ENCODE results near the gene PTPRD.
"Not testable (repeated sequence)": the region's sequence is repeated elsewhere in the genome, so short reads cannot be mapped to it uniquely, and the experiment has no call there.

The PTPRD gene

DNA sequence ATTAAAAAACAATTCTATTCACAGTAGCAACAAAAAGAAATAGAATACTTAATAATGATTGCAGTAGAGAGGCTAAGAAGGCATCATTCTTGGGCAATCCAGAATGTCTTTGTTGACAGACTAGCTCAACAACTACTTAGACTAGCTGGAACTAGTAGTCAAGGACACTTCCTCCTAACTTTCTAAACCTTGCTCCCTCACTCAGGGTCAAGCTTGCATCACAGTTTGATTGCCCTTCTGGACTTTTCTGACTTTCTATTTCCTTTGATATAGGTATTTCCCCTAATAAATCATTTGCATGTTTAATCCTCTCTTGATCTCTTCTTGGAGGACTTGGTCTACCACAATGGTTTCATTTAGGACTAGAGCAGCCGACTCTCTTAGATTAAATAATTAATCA lies 1107.9 kb downstream of the PTPRD start:
- DNase-seq = no peak

DNA sequence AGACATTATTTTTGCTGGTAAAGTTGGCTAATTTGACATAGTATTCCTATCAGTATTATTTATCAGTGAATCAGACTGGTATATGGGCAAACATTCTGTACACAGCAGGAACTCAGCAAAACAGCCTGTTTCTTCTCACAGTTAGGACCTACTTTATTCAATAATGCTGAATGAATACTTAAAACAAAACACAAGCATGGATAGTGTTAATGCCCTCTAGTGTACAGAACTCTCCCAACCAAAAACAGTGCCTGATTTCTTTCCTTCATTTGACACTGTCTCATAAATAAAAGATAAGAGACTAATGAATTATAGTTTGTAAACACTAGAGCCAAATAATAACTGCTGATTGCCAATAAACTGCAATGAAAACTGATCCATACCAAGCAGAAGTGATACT lies 1113.3 kb downstream of the PTPRD start:
- peak in 1 of 51 donors; percentile 34 for DNase-seq

DNA sequence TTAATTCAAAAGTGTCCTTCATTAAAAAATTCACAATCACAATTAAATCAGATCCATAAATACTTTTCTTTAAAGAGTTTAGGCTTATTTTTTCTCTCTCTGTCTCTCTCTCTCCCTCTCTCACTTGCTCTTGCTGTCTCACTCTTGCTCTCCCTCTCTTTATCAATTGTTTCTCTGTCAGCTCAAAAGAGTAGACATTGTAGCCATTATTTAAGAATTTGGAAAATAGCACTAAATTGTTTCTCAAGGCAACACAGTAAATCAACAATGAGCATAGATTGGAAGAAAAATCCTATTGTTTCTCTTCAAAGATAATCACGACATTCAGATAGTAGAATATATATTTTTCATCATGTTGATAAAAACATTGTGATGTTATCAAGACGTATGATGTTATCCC lies 1114.0 kb downstream of the PTPRD start:
- DNase-seq = peak in 1 of 51 donors; percentile 20

DNA sequence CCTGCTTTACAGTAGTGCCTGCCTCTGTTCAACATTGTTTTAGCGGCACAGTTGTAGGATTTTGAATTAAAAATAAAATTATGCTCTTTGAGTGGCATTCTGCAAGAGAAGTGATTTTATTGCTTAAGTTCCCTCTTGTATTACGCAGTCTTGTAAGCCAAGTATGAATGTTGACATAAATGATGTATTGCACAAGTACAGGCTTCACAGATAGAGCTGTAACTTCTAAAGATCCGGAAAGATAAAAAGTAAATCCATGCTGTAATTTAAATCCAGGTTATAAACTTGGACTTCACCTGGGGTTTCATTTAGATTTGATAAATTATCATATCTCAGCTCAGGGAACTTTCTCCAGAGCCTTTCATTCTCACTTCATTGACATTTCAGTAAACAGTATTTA lies 1114.7 kb downstream of the PTPRD start:
- DNase-seq = no peak

DNA sequence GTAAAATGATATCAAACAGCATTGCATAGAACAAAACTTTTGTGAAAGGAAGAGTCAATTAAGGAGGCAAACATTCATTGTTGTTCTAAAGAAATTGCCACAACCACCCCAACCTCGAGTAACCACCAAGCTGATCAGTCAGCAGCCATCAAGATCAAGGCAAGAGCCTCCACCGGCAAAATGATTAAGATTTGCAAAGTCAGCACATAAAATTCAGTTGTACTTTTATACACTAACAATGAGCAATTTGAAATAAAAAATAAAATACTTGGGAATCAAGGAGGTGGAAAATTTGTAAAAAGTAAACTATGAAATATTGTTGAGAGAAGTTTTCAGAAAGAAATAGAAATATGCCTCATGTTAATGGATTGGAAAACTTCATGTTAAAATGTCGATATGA lies 1118.5 kb downstream of the PTPRD start:
- no peak for DNase-seq

DNA sequence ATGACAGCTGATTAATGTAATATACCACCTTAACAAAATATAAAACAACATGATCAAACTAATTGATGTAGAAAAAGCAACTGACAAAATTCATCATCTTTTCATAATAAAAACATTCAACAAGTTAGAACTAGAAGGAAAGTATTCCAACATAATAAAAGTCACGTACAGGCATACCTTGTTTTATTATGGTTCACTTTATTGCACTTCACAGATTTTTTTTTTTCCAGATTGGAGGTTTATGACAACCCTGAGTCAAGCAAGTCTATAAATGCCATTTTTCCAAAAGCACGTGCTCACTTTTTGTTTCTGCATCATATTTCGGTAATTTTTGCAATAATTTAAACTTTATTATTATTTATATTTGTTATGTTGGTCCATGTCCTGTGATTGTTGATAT lies 1120.3 kb downstream of the PTPRD start:
- DNase-seq = no peak

DNA sequence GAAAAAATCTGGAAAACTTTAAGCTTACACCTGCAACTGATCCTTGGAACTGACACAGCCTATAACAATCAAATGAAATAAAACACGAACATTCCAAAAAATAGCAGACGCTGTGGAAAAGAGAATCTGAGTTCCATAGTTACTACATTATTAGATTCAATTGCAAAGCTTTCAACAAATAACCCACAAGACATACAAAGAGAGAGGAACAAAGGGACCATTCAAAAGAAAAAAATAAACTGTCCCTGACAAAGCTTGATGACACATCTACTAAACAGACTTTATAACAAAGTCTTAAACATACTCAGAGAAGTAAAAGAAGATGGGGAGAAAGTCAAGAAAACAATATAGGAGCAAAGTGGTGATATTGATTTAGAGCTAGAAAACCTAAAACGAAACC lies 1123.6 kb downstream of the PTPRD start:
- DNase-seq = no peak

DNA sequence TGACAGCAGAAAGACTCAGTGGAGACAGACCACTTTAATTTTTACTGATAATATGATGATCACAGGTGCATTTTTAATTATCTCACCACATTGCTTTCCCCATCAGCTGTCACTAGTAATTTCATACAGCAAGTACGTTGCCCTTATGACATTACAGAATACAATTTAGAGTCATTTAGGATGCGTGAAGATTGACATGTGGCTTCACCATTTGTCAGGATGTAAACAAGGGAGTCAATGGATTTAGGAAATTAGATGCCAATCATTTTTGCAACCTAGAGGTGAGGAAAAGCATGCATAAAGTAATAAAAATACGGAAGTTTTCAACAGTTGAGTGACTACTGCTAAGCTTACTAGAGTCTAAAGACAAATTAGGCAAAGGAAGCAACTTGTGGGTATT lies 1129.6 kb downstream of the PTPRD start:
- no peak for DNase-seq

DNA sequence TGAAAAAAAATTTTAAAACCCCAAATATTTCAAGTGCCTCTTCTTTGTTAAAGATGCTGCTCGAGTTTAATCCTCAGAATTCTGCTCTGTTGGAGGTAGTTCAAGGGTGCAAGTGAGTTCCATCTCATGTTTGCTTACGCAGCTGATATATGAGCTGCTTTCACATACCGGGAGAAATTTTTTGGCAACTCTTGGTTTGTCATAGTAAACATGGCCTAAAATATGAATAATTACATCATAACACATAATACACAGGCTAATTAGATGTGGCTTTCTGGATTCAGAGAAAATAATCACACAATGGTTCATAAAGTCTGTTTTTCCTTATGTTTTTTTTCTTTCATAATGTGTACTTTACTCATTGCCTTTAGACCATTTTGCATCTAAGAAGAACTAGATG lies 1134.1 kb downstream of the PTPRD start:
- DNase-seq = no peak

DNA sequence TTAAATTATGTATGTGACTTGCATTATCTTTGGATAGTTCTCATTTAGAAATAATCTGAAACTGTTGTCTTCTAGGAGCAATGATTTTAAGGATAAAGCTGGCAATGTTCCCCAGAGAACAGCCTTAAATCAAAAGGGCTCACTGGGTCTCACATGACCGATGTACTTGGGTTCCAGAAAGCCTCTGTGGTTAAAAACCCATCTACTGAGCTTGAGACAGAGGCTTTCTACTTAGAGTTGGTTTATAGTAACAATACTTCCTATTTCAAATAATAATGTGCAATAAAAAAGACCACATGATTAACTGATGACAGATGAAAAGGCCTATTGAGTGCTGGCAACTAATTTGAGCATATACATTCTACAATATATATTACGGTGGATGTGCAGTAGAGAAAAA lies 1143.5 kb downstream of the PTPRD start:
- no peak for DNase-seq

DNA sequence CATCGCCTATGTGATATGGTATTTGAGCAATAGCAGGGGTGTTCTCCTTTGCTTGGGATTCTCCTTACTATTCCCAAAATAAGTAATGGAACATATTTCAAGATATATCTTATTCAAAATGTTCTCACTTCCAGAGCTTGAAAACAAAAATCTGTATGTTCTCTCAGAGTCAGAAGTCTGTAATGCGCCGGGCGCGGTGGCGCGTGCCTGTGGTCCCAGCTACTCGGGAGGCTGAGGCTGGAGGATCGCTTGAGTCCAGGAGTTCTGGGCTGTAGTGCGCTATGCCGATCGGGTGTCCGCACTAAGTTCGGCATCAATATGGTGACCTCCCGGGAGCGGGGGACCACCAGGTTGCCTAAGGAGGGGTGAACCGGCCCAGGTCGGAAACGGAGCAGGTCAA lies 1170.9 kb downstream of the PTPRD start:
- DNase-seq = not testable (repeated sequence)

DNA sequence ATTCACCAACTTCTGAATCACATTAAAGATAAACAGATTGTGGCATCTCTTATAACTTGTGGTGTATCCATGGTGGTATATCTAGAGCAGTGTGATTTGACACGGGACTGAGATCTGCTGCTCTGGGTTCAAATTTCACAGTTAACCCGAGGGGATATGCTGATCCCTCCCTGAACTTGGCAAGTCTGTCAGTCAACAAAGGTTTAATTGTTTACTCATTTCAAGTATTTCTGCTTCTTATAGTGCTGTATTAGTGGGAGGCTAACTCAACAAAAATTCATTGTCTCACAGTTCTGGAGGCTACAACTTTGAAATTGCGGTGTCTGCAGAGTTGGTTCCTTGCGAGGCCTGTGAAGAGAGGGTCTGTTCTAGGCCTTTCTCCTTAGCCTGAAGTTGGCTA lies 1175.2 kb downstream of the PTPRD start:
- DNase-seq = no peak

DNA sequence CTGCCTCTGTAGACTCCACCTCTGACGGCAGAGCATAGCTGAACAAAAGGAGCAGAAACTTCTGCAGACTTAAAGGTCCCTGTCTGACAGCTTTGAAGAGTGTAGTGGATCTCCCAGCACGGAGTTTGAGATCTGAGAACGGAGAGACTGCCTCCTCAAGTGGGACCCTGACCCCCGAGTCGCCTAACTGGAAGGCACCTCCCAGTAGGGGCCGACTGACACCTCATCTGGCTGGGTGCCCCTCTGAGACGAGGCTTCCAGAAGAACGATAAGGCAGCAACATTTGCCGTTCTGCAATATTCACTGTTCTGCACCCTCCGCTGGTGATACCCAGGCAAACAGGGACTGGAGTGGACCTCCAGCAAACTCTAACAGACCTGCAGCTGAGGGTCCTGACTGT lies 1186.3 kb downstream of the PTPRD start:
- DNase-seq = not testable (repeated sequence)

DNA sequence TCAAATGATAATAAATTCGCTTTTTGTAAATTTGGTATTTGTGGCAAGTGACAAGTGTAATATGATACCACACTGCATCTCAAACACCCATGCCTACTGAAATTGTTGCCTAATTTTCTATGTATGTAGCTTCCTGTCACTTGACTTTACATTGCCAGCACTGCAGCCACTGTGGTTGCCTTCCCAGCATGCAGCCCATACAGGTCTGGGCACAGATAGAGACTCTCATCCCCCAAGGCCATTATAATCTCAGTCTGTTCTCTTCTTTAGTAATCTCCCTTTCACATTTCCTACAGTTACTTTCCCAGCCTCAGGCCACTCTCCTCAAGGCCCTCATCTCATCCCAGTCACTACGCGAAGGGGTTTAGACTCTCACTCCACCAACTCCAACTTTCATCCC lies 1200.6 kb downstream of the PTPRD start:
- DNase-seq = no peak

DNA sequence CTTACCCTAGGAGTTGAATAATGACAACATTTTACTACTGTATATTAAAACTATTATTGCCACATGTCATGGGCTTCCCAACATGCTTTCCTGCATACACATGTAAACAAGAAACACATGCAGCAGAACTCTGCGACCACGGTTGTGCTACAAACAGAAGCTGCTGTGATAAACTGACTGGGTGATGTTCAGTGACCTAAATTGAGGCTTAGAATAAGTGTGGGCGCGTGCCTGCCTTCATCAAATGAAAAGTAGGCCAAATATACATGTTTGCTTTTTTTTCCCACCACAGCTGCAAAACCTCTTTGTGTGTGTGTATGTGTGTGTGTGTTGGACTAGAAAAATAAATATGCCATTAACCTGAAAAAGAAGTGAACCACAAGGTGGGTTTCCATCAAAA lies 1202.1 kb downstream of the PTPRD start:
- DNase-seq = peak in 1 of 51 donors; percentile 2

DNA sequence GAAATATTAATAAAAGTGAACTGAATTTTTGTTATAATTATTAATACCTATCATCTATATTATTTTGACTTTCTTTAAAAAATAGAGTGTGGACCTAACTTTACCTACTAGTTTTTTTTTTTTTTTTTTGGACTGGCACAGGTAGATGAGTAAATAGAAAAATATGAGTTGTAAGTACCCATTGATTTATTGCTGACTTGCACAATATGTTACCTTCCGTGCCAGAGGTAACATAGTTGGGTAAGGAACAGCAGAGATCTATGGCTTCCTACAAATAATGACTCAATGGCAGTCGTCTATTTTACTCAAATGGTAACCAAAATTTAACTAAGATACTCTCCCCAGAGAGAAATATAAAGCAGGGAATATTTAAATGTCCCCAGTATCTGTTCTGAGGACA lies 1212.8 kb downstream of the PTPRD start:
- no peak for DNase-seq

DNA sequence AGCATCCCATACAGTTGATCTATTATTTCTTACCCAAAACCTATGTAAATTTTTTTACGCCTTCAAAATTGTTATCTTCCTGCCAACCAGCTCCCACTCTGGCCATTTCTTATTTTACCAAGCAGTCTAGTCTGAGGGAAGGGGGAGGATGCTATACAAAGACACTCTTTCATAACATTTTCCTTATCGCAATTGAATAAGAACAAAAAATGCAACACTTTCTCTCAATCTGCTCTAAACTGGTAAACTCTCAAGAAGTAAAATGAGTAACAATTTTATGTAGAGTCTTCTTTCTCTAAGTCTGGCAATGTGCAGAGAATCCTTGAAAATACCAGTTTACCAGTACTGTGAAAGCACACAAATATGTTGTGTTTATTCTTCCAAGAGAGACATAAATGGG lies 1216.3 kb downstream of the PTPRD start:
- no peak for DNase-seq

DNA sequence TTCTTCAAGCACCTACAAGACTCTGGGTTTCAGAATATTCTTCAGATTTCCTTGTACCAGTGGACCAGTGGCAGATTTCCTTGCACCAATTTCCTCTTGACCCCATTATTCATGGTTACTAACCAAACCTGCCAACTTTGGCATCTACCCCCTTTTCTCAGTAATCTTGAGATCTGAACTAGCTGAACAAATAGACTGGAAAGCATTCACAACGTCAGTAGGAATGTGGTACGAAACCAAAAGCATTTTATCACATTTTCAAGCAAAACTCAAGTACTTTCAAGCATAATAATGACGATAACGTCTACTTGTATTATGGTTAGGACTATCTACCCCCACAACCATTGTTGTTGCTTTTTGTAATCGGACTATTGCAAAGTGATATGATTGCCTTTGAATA lies 1217.3 kb downstream of the PTPRD start:
- DNase-seq = no peak

DNA sequence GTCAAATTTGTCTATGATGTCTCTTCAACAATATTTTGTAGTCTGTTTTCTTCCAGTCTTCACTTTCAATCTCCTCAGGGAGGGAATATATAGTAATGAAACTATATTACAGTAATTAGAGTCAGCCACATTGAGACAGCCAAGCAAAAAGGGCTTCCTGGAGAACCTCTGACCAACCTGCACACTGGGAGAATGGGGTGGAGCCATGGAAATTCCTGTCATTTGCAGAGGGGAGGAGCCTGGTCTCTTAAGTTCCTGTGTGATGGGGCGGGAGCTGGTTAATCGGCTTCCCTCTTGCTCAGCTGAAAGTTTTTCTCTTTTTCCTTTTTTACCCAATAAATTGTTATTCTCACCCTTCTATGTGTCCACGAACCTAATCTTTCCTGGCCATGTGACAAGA lies 1220.0 kb downstream of the PTPRD start:
- DNase-seq = no peak

DNA sequence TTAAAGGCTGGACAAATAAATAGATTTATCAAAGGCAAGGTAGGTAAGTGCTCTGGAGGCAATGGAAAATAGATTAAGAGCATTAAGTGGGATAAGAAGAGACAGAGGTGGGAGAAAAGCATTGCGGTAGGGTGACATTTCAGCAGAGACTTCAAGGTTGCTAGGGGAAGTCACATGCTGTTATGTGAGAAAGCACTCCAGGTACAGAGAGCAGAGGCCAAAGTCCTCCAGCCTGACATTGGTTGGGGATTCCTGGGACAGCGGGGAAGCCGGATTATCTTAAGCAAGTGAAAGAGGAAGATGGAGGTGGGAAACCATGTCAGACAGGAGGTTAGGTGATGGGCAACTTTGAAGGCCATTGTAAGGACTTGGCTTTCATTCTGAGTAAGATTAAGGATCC lies 1222.9 kb downstream of the PTPRD start:
- no peak for DNase-seq

DNA sequence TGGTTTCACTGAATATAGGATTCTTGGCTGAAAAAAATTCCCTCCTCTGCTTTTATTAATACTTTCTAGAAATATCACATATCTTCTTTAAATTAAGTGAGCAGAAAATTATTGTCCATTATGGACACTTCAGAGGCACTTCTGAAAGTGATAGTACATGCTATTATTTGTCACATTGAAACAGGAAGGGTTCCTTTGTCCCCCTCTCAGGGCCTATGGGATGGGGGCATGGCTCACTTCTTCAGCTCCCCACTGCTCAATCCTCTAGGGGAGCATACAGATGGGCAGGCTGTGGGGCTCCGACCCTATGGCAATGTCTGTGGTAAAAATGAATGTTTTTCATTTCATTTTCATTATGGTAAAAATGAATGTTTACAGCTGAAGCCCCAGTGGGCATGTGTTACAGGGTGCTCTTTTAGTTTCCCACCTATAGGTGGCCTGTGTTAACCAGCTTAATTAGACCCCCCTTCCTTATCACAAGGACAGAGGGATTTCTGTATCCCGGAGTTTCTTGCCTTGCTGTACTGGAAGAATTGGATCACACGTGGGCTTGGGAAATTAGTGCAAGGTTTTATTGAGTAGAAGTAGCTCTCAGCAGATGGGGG lies 1225.2 kb downstream of the PTPRD start:
- DNase-seq = no peak

DNA sequence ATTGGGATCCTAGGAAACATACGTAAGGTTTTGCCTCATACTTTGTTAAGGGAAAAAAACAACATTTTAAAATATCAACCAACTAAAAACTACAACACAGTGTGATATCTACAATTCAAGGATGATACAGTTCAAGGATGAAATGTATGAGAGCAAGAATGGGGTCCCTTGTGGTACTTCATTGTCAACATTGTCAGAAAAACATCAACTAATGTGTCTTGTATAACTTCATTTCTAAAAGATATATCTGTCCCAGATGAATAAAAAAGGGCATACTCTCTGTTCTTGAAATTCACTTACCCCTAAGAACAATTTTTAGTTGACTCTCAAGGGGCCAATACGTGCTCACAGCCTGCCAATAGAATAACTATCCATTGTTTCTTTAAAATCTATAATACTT lies 1250.5 kb downstream of the PTPRD start:
- no peak for DNase-seq

DNA sequence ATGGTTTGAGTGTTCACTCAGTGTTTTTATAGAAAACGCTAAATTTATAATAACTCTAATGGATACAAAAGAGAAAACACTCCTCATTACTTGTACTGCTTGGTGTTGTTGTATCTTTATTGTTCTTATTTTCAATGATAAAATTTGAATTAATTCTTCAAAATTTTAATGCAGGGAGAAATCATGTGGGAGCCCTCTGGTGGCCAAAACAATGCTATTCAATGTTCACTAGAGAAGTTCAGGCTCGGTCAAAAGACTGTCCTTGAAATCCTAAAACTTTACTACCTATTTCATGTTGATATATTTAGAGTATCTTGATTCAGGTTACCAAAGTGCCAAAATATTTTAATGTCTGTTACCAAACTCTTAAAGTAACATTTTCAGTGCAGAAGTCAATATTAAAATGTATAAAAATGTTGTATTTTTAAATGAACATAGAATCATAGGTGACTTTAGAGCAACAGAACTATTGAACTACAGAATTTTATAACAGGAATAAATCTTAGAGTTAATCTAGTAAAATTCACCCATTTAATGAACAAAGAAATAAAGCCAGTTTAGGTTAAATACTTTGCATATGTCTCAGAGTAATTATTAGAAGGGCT lies 1259.8 kb downstream of the PTPRD start:
- peak in 5 of 51 donors; percentile 1 to 17 (median 15) for DNase-seq

DNA sequence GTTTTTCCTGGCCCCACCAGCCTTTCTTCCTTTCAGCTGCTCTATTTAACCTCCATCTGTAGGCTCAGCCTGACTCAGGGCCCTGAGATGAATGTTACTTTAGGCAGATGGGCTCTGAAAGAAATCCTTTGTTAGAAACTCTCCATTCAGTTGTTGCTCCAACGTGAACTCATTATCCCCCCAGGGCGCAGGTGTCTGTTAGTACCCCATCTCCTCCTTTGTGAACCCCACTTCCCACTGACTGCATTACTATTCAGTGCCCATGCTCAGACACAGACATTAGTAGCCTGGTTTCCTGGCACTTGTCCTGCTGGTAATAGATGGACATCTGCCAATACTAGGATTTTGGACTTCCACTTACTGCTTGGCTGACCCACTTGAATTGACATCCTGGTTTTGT lies 1271.6 kb downstream of the PTPRD start:
- DNase-seq = peak in 18 of 51 donors; percentile 0 to 31 (median 8)
